Measurements from ENCODE around the gene DST. TPM values are rescaled to one million over a fixed set of nuclear protein-coding genes. Genes with fewer than 3 reads are reported as not detected.

Gene DST
- total RNA-seq, 1 donor from 2014 or later, result 243 TPM

DNA sequence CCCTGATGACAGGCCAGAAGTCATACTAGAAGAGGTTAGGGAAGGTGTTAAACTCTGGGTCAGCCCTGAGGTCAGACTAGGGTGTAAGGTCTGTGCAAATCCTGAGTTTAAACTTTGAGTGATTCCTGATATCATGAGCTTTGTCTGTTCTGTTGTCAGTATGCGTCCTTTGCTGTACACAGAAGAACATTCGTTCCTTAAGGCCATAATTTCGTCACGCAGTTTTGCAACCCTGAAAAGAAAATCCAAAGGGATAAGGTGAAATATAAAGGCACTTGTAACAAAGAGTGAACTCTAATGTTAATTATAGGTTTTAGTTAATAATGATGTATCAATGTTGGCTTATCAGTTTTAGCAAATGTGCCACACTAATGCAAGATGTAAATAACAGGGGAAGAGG is 2.3 kb downstream of the DST start:
- intact Hi-C loops (cut with DNase I), result loop anchor here (5.0 kb wide), 1 partner anchor 112 kb away; no protein-coding TSS in a partner anchor
- ATAC-seq (no peak), DNase-seq (ENCODE audit: missing footprints) (no peak)

GRCh38 chr6:56638760-56639159 is 3.9 kb downstream of the DST start:
- DNase-seq (ENCODE audit: missing footprints), result no peak
- intact Hi-C loops (cut with DNase I), result loop anchor here (2.0 kb wide), 1 partner anchor 212 kb away; no protein-coding TSS in a partner anchor
- ATAC-seq, result no peak

DNA sequence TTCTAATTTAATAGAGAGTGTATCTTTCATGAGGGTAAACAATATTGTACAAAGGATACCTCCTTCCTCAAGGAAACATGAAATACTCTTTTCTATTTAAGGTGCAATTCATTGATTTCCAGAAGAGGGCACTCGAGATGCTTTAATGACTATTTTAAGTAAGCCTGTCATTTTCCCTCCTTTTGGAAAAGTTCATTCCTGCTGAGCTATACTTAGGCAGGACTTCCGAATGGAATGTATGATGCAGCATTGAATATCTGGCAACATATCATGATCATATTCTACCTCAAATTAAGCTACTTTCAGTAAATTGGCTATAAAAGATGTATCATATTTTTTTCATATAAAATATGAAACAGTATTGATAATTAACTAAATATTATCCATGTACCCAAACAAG is 5.0 kb downstream of the DST start:
- ATAC-seq (no peak), DNase-seq (ENCODE audit: missing footprints) (no peak)
- intact Hi-C loops (cut with DNase I), result loop anchor here (1.0 to 2.0 kb wide), 2 partner anchors 62 to 213 kb away; no protein-coding TSS in a partner anchor

DNA sequence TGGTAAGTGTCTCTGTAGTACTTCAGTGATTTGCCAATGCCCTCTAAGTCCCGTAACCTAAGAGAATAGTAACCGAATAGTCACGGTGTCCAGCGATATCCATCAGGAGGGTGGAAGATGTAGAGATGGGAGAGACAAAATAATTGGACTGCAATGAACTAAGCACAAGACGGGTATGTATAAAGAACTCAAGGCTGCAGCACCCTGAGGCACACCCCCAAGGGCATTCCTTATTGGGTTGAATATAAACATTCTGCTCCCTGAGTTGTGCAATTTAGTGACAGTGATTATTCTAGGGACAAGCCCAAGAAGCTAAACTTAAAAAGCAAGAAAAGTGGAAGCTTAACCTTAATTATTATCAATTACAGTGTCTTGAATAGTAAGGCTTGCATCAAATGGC is 14.6 kb downstream of the DST start:
- no peak for ATAC-seq
- DNase-seq (ENCODE audit: missing footprints), result no peak
- intact Hi-C loops (cut with DNase I), result no loop called here

- no peak for ATAC-seq
- intact Hi-C loops (cut with DNase I), result no loop called here
Measured at GRCh38 chr6:56625356-56625755, 17.3 kb downstream of the DST start.

GRCh38 chr6:56624728-56625069 is 18.0 kb downstream of the DST start:
- intact Hi-C loops (cut with DNase I), result no loop called here
- ATAC-seq, result no peak
- DNase-seq (ENCODE audit: missing footprints), result no peak

More at GRCh38 chr6:56625356-56625755, 17.3 kb downstream of the DST start:
- DNase-seq (ENCODE audit: missing footprints), result no peak

DNA sequence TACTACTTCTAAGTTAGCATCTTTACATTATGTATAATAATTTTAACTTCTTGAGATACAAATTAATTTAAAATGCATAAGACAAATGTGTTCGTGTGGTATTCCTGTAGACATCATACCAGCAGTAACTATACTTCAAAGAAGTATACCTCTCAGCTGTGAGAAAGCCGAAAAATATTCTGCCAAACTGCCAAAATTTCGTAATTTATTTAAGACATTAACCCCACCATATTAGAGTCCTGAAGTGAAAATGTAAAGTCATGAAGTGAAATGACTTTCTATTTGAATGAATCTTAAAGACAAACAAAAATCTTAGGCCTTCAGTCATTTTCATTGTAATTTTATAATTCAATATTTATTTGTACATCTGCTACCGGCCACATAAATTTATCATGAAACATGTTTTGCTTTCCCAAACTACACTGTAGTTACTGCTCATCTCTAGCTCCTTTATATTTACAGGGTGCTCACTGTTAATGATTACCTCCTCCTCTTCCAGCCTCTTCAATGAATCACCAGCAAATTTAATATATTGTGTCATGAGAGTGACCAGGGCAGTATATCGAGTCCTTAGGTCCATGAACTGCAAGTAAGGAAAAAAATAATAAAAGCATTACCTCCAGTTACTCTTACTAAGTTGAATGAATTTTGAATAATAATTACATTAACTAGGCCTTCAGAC is 18.5 kb downstream of the DST start:
- intact Hi-C loops (cut with DNase I), result no loop called here
- DNase-seq (ENCODE audit: missing footprints), result no peak
- no peak for ATAC-seq

- intact Hi-C loops (cut with DNase I), result no loop called here
- DNase-seq (ENCODE audit: missing footprints), result no peak
- ATAC-seq, result peak; percentile 85
Measured at GRCh38 chr6:56620229-56620868, 22.3 kb downstream of the DST start.

- no peak for DNase-seq (ENCODE audit: missing footprints)
- intact Hi-C loops (cut with DNase I), result no loop called here
- ATAC-seq, result no peak
Measured at GRCh38 chr6:56618050-56618449, 24.6 kb downstream of the DST start.

DNA sequence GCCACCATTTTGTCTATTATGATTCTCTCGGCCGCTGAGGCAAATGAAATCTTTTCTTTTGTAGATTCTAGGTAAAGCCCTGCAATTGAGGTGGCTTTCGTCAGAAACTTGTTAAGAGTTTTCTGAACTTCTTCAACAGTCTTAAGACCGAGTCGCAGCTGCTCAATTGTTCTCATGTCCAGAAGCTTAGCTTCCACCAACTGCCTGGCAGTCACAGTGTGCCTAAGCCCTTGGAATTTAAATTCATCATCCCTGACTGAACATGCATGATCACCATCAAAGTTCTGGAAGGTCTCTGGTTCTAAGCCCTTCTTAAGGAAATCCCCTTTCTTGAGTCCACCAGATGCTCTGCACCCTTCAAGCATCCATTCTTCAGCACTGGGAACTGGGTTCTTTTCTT is 25.7 kb downstream of the DST start:
- no peak for DNase-seq (ENCODE audit: missing footprints)
- no peak for ATAC-seq

GRCh38 chr6:56613247-56613851 is 29.3 kb downstream of the DST start:
- ATAC-seq (peak; percentile 37), DNase-seq (ENCODE audit: missing footprints) (no peak)
- intact Hi-C loops (cut with DNase I), result no loop called here

More for the DNA sequence above, 25.7 kb downstream of the DST start:
- intact Hi-C loops (cut with DNase I), result no loop called here

GRCh38 chr6:56608332-56608731 is 34.4 kb downstream of the DST start:
- DNase-seq (ENCODE audit: missing footprints) (no peak), ATAC-seq (no peak)
- intact Hi-C loops (cut with DNase I), result no loop called here

DNA sequence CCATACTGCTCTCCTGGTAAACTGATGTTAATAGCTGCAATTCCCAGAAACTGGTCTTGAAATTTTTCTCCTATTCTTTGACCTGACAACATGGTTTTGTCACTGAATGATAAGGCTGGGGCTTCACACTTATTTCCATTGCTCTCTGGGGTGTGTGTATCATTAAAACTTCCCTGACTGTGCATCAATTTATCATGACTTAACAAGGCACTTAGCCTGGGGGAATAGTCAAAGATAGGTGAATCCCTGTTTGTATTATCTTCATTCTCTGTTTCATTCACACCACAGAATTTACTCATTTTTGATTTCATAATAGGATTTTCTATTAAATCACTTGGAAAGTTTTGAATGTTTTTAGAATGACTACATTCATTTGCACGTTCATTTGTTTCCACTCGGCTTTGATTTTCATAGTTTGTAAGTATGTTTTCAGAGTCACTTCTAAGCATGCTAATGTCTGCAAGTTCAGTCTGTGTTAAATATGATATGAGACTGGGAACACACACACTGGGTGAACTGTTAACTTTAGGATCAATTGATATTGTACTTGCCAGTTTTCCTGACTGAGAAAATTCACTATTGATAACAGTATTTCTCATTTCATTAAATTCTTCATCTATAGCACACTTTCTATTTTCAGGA is 35.5 kb downstream of the DST start:
- intact Hi-C loops (cut with DNase I), result no loop called here
- no peak for DNase-seq (ENCODE audit: missing footprints)
- ATAC-seq, result no peak

DNA sequence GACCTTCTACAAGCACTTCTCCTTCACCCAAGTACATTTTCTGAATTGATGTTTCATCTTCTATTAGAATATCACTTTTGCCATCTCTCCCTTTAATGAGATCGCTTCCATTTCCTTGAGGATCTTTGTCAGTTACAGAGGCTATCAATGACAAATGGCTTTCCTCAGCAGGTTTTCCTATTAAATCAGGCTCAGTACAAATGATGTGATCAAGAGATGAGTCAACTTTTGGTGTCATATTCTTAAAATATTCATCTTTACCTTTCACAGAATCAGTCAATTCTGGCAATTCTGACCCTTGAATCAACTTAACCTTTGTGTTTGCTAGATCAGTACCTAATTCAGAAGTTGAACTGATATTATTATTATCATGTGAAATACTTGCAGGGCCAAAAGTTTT is 37.3 kb downstream of the DST start:
- intact Hi-C loops (cut with DNase I), result no loop called here
- ATAC-seq, result no peak
- no peak for DNase-seq (ENCODE audit: missing footprints)

- no peak for DNase-seq (ENCODE audit: missing footprints)
- no peak for ATAC-seq
- intact Hi-C loops (cut with DNase I), result no loop called here
Measured at GRCh38 chr6:56604186-56604585, 38.5 kb downstream of the DST start.

- no peak for ATAC-seq
- intact Hi-C loops (cut with DNase I), result no loop called here
- DNase-seq (ENCODE audit: missing footprints), result no peak
Measured at GRCh38 chr6:56601390-56601789, 41.3 kb downstream of the DST start.

DNA sequence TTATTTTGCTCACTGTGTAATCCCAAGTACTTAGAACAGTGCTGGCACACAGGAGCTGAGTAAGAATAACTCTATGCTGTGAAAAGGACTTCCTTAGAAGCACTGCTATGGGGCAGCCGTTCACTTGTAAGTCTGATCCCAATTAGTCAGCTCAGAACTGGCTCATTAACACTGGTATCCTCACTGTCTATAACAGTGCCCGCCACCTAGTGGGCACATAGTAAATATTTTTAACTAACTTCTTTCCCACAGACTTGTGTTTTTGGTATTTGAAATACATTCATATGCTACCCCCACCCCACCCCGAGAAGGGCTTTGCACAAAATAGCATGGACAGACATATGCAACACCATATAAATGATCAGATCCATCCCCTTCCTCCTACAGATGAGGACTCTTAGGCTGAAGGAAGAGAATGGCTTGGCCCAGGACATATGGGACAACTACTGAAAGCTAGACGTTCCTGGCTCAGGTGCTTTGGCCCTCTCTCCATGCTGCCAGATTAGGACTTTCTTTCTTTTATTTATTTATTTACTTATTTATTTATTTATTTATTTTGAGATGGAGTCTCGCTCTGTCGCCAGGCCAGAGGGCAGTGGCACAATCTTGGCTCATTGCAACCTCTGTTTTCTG is 47.1 kb downstream of the DST start:
- ATAC-seq (peak; percentile 64), DNase-seq (ENCODE audit: missing footprints) (no peak)
- intact Hi-C loops (cut with DNase I), result no loop called here

DNA sequence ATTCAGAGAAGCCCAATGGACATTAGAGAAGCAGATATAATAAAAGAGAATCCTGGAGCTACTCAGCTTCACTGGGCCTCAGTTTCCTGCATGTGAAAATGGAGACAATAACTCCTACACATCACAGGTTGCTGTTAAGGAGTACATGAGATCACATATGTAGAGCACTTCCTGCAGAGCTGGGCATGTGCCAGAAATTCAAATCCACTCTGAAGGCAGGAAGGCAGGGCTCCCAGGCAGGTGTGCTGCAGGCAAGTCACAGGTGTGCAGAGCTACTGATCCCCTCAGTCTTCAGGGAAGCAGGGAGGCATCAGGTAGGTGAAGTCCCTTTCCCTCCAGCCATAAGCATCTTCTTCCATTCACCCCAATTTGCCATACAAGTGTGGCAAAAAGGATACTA is 48.0 kb downstream of the DST start:
- ATAC-seq (no peak), DNase-seq (ENCODE audit: missing footprints) (no peak)
- intact Hi-C loops (cut with DNase I), result loop anchor here (5.0 kb wide), 1 partner anchor 277 kb away; no protein-coding TSS in a partner anchor

- intact Hi-C loops (cut with DNase I), result loop anchor here (1.0 to 5.0 kb wide), 2 partner anchors 235 to 277 kb away; no protein-coding TSS in a partner anchor
- DNase-seq (ENCODE audit: missing footprints) (no peak), ATAC-seq (peak; percentile 46)
Measured at GRCh38 chr6:56593801-56594318, 48.8 kb downstream of the DST start.
